ENCODE data around the gene RPS8.
"Not testable (repeated sequence)": the region's sequence is repeated elsewhere in the genome, so short reads cannot be mapped to it uniquely, and the experiment has no call there.

The RPS8 gene

GRCh38 chr1:44786841-44787426 lies 11.6 kb downstream of the RPS8 start:
- no peak for TF ChIP-seq CTCF (IDR thresholded peaks at IDR 0.05; ENCODE audit: insufficient read depth, low read depth, low read length, missing control alignments)
- DNase-seq (ENCODE audit: low read depth): no peak
- no peak overlapping the region for H3K4me3 ChIP-seq (ENCODE audit: low read depth, low read length)

GRCh38 chr1:44787506-44787905 lies 12.2 kb downstream of the RPS8 start:
- DNase-seq (ENCODE audit: low read depth): no peak
- H3K4me3 ChIP-seq (ENCODE audit: low read depth, low read length): no peak overlapping the region
- no peak for TF ChIP-seq CTCF (IDR thresholded peaks at IDR 0.05; ENCODE audit: insufficient read depth, low read depth, low read length, missing control alignments)

- H3K4me3 ChIP-seq (ENCODE audit: low read depth, low read length): no peak within 1 kb of the TSS
- TF ChIP-seq CTCF (IDR thresholded peaks at IDR 0.05; ENCODE audit: insufficient read depth, low read depth, low read length, missing control alignments): no peak
- no peak for DNase-seq (ENCODE audit: low read depth)
Measured at GRCh38 chr1:44788120-44788860, 12.9 kb downstream of the RPS8 start, which contains the start of gene BEST4. TSS of gene BEST4 (minus strand) at chr1:44788170. CDS start at chr1:44787705, 465 bp downstream.

GRCh38 chr1:44790968-44791801 lies 15.8 kb downstream of the RPS8 start:
- H3K4me3 ChIP-seq (ENCODE audit: low read depth, low read length): no peak overlapping the region
- DNase-seq (ENCODE audit: low read depth): no peak
- no peak for TF ChIP-seq CTCF (IDR thresholded peaks at IDR 0.05; ENCODE audit: insufficient read depth, low read depth, low read length, missing control alignments)

- DNase-seq (ENCODE audit: low read depth): no peak
- no peak for TF ChIP-seq CTCF (IDR thresholded peaks at IDR 0.05; ENCODE audit: insufficient read depth, low read depth, low read length, missing control alignments)
Measured at GRCh38 chr1:44792736-44793502, 17.6 kb downstream of the RPS8 start.

GRCh38 chr1:44797886-44798285 lies 22.5 kb downstream of the RPS8 start:
- not testable (repeated sequence) for H3K4me3 ChIP-seq (ENCODE audit: low read depth, low read length); DNase-seq (ENCODE audit: low read depth)

More at GRCh38 chr1:44792736-44793502, 17.6 kb downstream of the RPS8 start:
- no peak overlapping the region for H3K4me3 ChIP-seq (ENCODE audit: low read depth, low read length)

Measured in GM12865 (cell line).